B cell (primary cell): ENCODE data around the gene GRIK5. TPM values are rescaled to one million over a fixed set of nuclear protein-coding genes. Genes with fewer than 3 reads are reported as not detected.

Experiments used
- ATAC-seq: fragments of 200-7000 bp; cut with Tn5 transposase; one replicate; pipeline ENCODE4 v1.10.0; 2021; ENCODE audit warnings: low read depth, mild to moderate bottlenecking, moderate number of reproducible peaks, moderate library complexity
- CTCF ChIA-PET: fragments of 350-600 bp; sonication (Branson Sonifier 250); formaldehyde crosslinking; loops from one replicate; lab custom pipeline; 2021; ENCODE audit warnings: antibody characterized with exemption, inconsistent platforms; lab: Charles Lee
- POLR2A ChIA-PET: fragments of 350-600 bp; sonication (Branson Sonifier 250); formaldehyde crosslinking; loops from one replicate; lab custom pipeline; 2021; ENCODE audit warnings: antibody characterized with exemption; lab: Charles Lee
- DNase-seq: peaks from one replicate; pipeline ENCODE4 v3.0.0; 2013
- H2AFZ ChIP-seq: 2 replicates; pipeline ENCODE4 v1.6.1; 2012; ENCODE audit warnings: mild to moderate bottlenecking, low read depth, low read length; ENCODE audit not compliant: insufficient read depth, poor library complexity, severe bottlenecking
- H3K27ac ChIP-seq, 2 donors: 1 replicate in 1 of 2; 2 replicates in 1 of 2; pipeline ENCODE4 v1.5.1; 2012 to 2013; ENCODE audit warnings: low read length in 2 of 2, mild to moderate bottlenecking in 2 of 2, moderate library complexity in 1 of 2
- H3K27me3 ChIP-seq, 4 experiments: fragments of 200-600 bp in 1 of 4; sonication (generic) in 1 of 4; replicated peaks in 1 of 4; 1 replicate in 2 of 4; 2 replicates in 2 of 4; pipeline versions ENCODE4 v1.6.1 to v1.7.0; 2013 to 2016; ENCODE audit warnings: low read length in 3 of 4, mild to moderate bottlenecking in 2 of 4, mixed read lengths in 1 of 4, moderate library complexity in 1 of 4; ENCODE audit not compliant: insufficient read depth in 4 of 4, control insufficient read depth in 3 of 4; ENCODE audit errors: control extremely low read depth in 1 of 4
- H3K36me3 ChIP-seq, 2 experiments: replicated peaks in 1 of 2; 1 replicate in 1 of 2; 2 replicates in 1 of 2; pipeline versions ENCODE4 v1.6.1 to v1.7.1; 2013; ENCODE audit warnings: low read length in 1 of 2; ENCODE audit not compliant: insufficient read depth in 2 of 2, control insufficient read depth in 1 of 2; ENCODE audit errors: control extremely low read depth in 1 of 2, extremely low read depth in 1 of 2
- H3K4me1 ChIP-seq, 2 donors: fragments of 200-600 bp in 1 of 2; sonication (generic) in 1 of 2; 1 replicate in 1 of 2; 2 replicates in 1 of 2; pipeline versions ENCODE4 v1.5.1 to v1.6.1; 2013 to 2017; ENCODE audit warnings: low read length in 2 of 2; ENCODE audit not compliant: control insufficient read depth in 2 of 2, insufficient read depth in 2 of 2
- H3K4me2 ChIP-seq: replicated peaks from 2 replicates; pipeline ENCODE3; 2012; ENCODE audit warnings: mild to moderate bottlenecking, low read depth, low read length; ENCODE audit not compliant: poor library complexity, severe bottlenecking
- H3K4me3 ChIP-seq, 5 experiments: fragments of 200-600 bp in 1 of 5; sonication (generic) in 1 of 5; 1 replicate in 3 of 5; 2 replicates in 2 of 5; pipeline versions ENCODE4 v1.5.1 to v1.7.0; 2011 to 2016; ENCODE audit warnings: low read length in 4 of 5, mild to moderate bottlenecking in 4 of 5, low read depth in 2 of 5, control low read depth in 1 of 5, moderate library complexity in 1 of 5; ENCODE audit not compliant: insufficient read depth in 1 of 5; ENCODE audit errors: control extremely low read depth in 1 of 5, extremely low read depth in 1 of 5
- H3K79me2 ChIP-seq: fragments of 200-600 bp; sonication (generic); one replicate; pipeline ENCODE4 v1.6.0; 2016; ENCODE audit warnings: low read length; ENCODE audit not compliant: control insufficient read depth, insufficient read depth
- H3K9ac ChIP-seq: fragments of 200-600 bp; sonication (generic); 2 replicates; pipeline ENCODE4 v1.6.1; 2017; ENCODE audit warnings: mild to moderate bottlenecking, low read length, moderate library complexity
- H3K9me3 ChIP-seq, 3 donors: one replicate each; pipeline versions ENCODE4 v1.6.1 to v1.7.1; 2013; ENCODE audit warnings: low read length in 2 of 3; ENCODE audit not compliant: control insufficient read depth in 2 of 3, insufficient read depth in 1 of 3; ENCODE audit errors: control extremely low read depth in 1 of 3
- H4K20me1 ChIP-seq: 2 replicates; pipeline ENCODE4 v1.6.0; 2012; ENCODE audit warnings: mild to moderate bottlenecking, low read length; ENCODE audit not compliant: insufficient read depth, control insufficient read depth, poor library complexity, severe bottlenecking
- H3K27ac Mint-ChIP-seq: one replicate; pipeline ENCODE4 v1.8.0; 2021; ENCODE audit warnings: mixed read lengths
- H3K27me3 Mint-ChIP-seq: one replicate; pipeline ENCODE4 v1.8.0; 2021; ENCODE audit warnings: mixed read lengths
- H3K4me1 Mint-ChIP-seq: one replicate; pipeline ENCODE4 v1.8.0; 2021; ENCODE audit warnings: mixed read lengths
- H3K4me3 Mint-ChIP-seq: one replicate; pipeline ENCODE4 v1.8.0; 2021; ENCODE audit warnings: mixed read lengths
- H3K9me3 Mint-ChIP-seq: one replicate; pipeline ENCODE4 v1.8.0; 2022; ENCODE audit warnings: mixed read lengths; ENCODE audit not compliant: insufficient read depth
- CTCF ChIP-seq: fragments of 200-600 bp; IDR thresholded peaks from one replicate; pipeline ENCODE4 v1.8.0; 2022; ENCODE audit warnings: antibody characterized with exemption, mild to moderate bottlenecking
- EZH2 ChIP-seq: IDR thresholded peaks from 2 replicates; pipeline ENCODE4 v1.6.1; 2012; ENCODE audit warnings: borderline replicate concordance, low read depth, mild to moderate bottlenecking, moderate library complexity, low read length; ENCODE audit not compliant: insufficient read depth, poor library complexity, severe bottlenecking
- WGBS: methylation state at CpG from one replicate; pipeline ENCODE4 v1.1.5; 2013; ENCODE audit warnings: missing lambda C conversion rate; ENCODE audit not compliant: insufficient coverage; 5-methylcytosine and 5-hydroxymethylcytosine counted together
- intact Hi-C: fragments of 100-400 bp; cut with micrococcal nuclease; formaldehyde crosslinking; loops from one replicate; pipeline ENCODE4 v1.10.0; 2022
- polyA plus RNA-seq: library from polyadenylated mRNA; depleted of rRNA; stranded (reverse); fragments of >200 nt; gene quantifications from 2 replicates; pipeline ENCODE4 v1.2.3, GENCODE V29; 2012
- total RNA-seq, 2 donors: library from RNA; stranded (reverse); fragments of 120-200 nt in 1 of 2; gene quantifications; 1 replicate in 1 of 2; 2 replicates in 1 of 2; pipeline versions ENCODE4 v1.2.3 to v1.2.4, GENCODE V29; 2013 to 2022

GRIK5 gene
- total and polyA plus RNA-seq, 2 donors (not counting 1 experiment from before 2014, with no cell fraction given): 0.09 to 0.27 TPM

GRCh38 chr19:42068756-42069571, 1.0 kb downstream of the GRIK5 start:
- H3K4me3 ChIP-seq: no peak overlapping the region
- no peak overlapping the region for H3K4me3 Mint-ChIP-seq
- intact Hi-C loops: no loop called here
- peaks cover 0 to 43% (median 23%) of the 10 kb centered on the region in 4 experiments for H3K27me3 ChIP-seq
- no peak overlapping the region for H3K27ac Mint-ChIP-seq
- no peaks in the 10 kb centered on the region for H3K79me2 ChIP-seq
- peak overlapping the region; percentile 38 for H2AFZ ChIP-seq
- peak overlapping the region; percentile 59 for H3K4me2 ChIP-seq
- CTCF ChIA-PET: no interaction called here
- H3K36me3 ChIP-seq: no peaks in the 10 kb centered on the region
- no peaks in the 10 kb centered on the region for H3K4me1 Mint-ChIP-seq
- ATAC-seq (no peak), DNase-seq (no peak)
- H3K4me1 ChIP-seq: peaks cover 12 to 21% of the 10 kb centered on the region in 2 donors
- TF ChIP-seq EZH2: no peak
- no peak for TF ChIP-seq CTCF
- no peak overlapping the region for H3K9ac ChIP-seq
- POLR2A ChIA-PET: no interaction called here
- H4K20me1 ChIP-seq: no peaks in the 10 kb centered on the region
- WGBS: 12% methylated on average over 23 of the region's 29 CpGs
- H3K27ac ChIP-seq: no peak overlapping the region
- no peaks in the 10 kb centered on the region for H3K9me3 Mint-ChIP-seq
- H3K9me3 ChIP-seq: no peaks in the 10 kb centered on the region
- H3K27me3 Mint-ChIP-seq: peaks cover 23% of the 10 kb centered on the region

- ATAC-seq: no peak
- Mint-ChIP-seq H3K27me3 (peaks cover 26% of the 10 kb centered on the region), H3K4me3 (no peak overlapping the region), H3K27ac (no peak overlapping the region), H3K9me3 (no peaks in the 10 kb centered on the region), H3K4me1 (no peaks in the 10 kb centered on the region)
- Histone ChIP-seq H3K27ac (no peak overlapping the region), H3K27me3 (peaks cover 0 to 43% (median 23%) of the 10 kb centered on the region in 4 experiments), H3K4me3 (no peak overlapping the region), H2AFZ (peak overlapping the region; percentile 38), H4K20me1 (no peaks in the 10 kb centered on the region), H3K9me3 (no peaks in the 10 kb centered on the region), H3K79me2 (no peaks in the 10 kb centered on the region), H3K4me1 (peaks cover 12 to 21% of the 10 kb centered on the region in 2 donors), H3K36me3 (no peaks in the 10 kb centered on the region), H3K9ac (no peak overlapping the region), H3K4me2 (peak overlapping the region; percentile 59)
- DNase-seq: no peak
- WGBS: 63% methylated on average over 8 of the region's 8 CpGs
- ChIA-PET CTCF (no interaction called here), POLR2A (no interaction called here)
- no peak for TF ChIP-seq EZH2
- TF ChIP-seq CTCF: no peak
- intact Hi-C loops: no loop called here
Observed at GRCh38 chr19:42068361-42068755, 1.6 kb downstream of the GRIK5 start.
